Measurements from ENCODE around the gene ZNF184.

- TF ChIP-seq CTCF (IDR thresholded peaks at IDR 0.05; ENCODE audit: low read depth, low read length) (no peak), MYC (IDR thresholded peaks at IDR 0.05; ENCODE audit: low read depth, low read length) (no peak)
Measured at GRCh38 chr6:27414300-27414699, 58.6 kb downstream of the ZNF184 start.
